Natural killer cell treated with Interleukin-12 subunit alpha and Interleukin-12 subunit beta and Interleukin-15 and Interleukin-18, amount 100 ng/mL, for 72 hours (primary cell): Measurements from ENCODE around the gene SUCO. TPM values are rescaled to one million over a fixed set of nuclear protein-coding genes. Genes with fewer than 3 reads are reported as not detected.
"Not testable (repeated sequence)": the region's sequence is repeated elsewhere in the genome, so short reads cannot be mapped to it uniquely, and the experiment has no call there.

Experiments
- ATAC-seq, 2 donors: fragments of 150-1000 bp; cut with Tn5 transposase in 1 of 2; sonication (Bioruptor Pico), chemical (Tn5 transposase) in 1 of 2; 2 replicates each; pipeline ENCODE4 v1.10.0; 2021
- DNase-seq: peaks from one replicate; pipeline ENCODE4 v3.0.0; 2022; ENCODE audit warnings: low spot score
- H3K27ac Mint-ChIP-seq, 2 donors: 1 replicate in 1 of 2; 2 replicates in 1 of 2; pipeline ENCODE4 v1.8.0; 2022; ENCODE audit warnings: mixed read lengths in 2 of 2, mild to moderate bottlenecking in 1 of 2, moderate library complexity in 1 of 2
- H3K27me3 Mint-ChIP-seq, 2 donors: 1 replicate in 1 of 2; 2 replicates in 1 of 2; pipeline ENCODE4 v1.8.0; 2022; ENCODE audit warnings: mixed read lengths in 2 of 2
- H3K36me3 Mint-ChIP-seq: one replicate; pipeline ENCODE4 v1.8.0; 2022; ENCODE audit warnings: mixed read lengths
- H3K4me1 Mint-ChIP-seq, 2 donors: 1 replicate in 1 of 2; 2 replicates in 1 of 2; pipeline ENCODE4 v1.8.0; 2022; ENCODE audit warnings: low read depth in 2 of 2, mixed read lengths in 2 of 2, mild to moderate bottlenecking in 1 of 2
- H3K4me3 Mint-ChIP-seq: one replicate; pipeline ENCODE4 v1.8.0; 2022; ENCODE audit warnings: mixed read lengths
- H3K9me3 Mint-ChIP-seq: 2 replicates; pipeline ENCODE4 v1.8.0; 2022; ENCODE audit warnings: mixed read lengths
- total RNA-seq, 2 donors: library from RNA; stranded (reverse); gene quantifications; one replicate each; pipeline ENCODE4 v1.2.3, GENCODE V29; 2022

Gene SUCO
- total RNA-seq, 2 donors from 2014 or later, result 59.7 to 66.9 TPM

DNA sequence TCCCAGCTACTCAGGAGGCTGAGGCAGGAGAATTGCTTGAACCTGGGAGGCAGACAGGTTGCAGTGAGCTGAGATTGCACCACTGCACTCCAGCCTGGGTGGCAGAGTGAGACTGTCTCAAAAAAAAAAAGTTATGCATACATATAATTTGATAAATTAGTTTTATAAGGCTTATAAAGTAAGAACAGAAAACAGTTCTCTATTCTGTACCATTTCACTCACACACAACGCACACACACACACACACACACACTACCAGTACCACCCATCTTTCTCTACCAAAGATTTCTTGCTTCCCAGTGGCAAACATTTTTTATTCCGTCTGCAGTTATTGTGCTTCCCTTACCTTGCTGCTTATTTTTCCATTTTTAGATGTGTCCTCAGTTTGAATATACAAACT lies 79.5 kb downstream of the SUCO start:
- DNase-seq (no peak), ATAC-seq (no peak)
- H3K36me3 Mint-ChIP-seq, result peaks cover 41% of the 10 kb centered on the region
- H3K9me3 Mint-ChIP-seq, result peaks cover 17% of the 10 kb centered on the region
- H3K27me3 Mint-ChIP-seq, result no peaks in the 10 kb centered on the region
- H3K4me3 Mint-ChIP-seq, result no peak overlapping the region
- H3K27ac Mint-ChIP-seq, result no peak overlapping the region
- peaks cover 15 to 16% of the 10 kb centered on the region in 2 donors for H3K4me1 Mint-ChIP-seq

DNA sequence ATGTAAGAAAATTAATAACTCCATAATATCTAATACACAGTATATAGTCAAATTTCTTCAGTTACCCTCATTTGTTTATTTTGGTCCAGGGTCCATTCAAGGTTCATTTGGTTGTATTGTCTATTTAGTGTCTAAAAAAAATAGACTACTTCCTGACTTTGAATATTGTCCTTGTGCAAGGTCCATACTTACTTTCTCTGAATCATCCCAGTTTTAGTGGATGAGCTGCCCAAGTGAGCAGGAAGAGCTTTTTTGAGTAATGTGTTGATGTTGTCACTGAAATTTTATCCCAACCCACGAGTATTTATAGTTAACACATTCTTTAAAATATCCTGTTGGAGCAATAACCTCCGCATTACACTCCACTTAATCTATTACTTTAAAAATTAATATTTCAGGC lies 80.3 kb downstream of the SUCO start:
- peaks cover 15 to 16% of the 10 kb centered on the region in 2 donors for H3K4me1 Mint-ChIP-seq
- no peak overlapping the region for H3K4me3 Mint-ChIP-seq
- no peaks in the 10 kb centered on the region for H3K27me3 Mint-ChIP-seq
- no peak overlapping the region for H3K27ac Mint-ChIP-seq
- no peak for ATAC-seq
- no peak for DNase-seq
- H3K36me3 Mint-ChIP-seq, result peaks cover 43% of the 10 kb centered on the region
- H3K9me3 Mint-ChIP-seq, result peaks cover 20% of the 10 kb centered on the region

DNA sequence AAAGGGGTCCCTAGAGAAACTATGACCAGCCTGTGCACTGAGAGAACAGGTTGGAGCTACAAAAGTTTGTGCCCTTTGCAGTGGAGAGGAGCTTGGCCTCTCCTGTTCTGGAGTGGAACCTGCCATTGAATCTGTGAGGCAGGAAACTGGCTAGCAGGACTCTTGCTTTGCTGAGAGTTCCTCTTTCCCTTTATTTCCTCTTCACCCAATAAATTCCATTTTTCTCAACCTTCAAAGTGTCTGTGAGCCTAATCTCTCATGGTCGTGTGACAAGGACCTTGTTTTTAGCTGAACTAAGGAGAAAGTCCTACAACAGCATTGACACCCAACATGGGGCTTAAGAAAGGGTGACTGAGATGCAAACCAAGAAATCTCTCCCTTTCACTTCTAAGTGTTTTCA lies 83.2 kb downstream of the SUCO start:
- H3K36me3 Mint-ChIP-seq, result peaks cover 43% of the 10 kb centered on the region
- H3K9me3 Mint-ChIP-seq, result peaks cover 25% of the 10 kb centered on the region

DNA sequence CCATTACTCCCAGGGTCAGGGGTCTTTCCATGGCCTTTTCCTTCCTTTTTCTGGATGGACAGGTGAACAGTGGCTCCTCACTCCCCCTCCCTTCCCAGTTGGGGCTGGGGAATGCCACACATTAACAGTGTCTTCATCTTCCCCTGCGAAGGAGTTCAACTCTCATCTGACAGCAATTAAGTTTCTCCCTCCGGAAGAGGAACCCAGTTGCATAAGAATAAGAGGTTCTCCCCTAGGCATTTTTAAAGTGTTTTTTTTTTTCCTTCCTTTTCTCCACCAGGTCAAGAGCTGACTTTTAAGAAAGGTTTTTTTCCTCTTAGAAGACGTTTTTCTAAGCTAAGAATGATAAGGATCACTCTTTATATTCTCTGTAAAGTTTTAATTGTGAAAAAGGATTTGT lies 83.7 kb downstream of the SUCO start:
- Mint-ChIP-seq H3K4me1 (peaks cover 7% of the 10 kb centered on the region in 2 donors), H3K36me3 (peaks cover 43% of the 10 kb centered on the region), H3K27me3 (no peaks in the 10 kb centered on the region), H3K9me3 (peaks cover 28% of the 10 kb centered on the region), H3K27ac (no peak overlapping the region), H3K4me3 (no peak overlapping the region)
- DNase-seq (no peak), ATAC-seq (no peak)

More for the DNA sequence above, 83.2 kb downstream of the SUCO start:
- H3K4me1 Mint-ChIP-seq, result peaks cover 7 to 10% of the 10 kb centered on the region in 2 donors
- ATAC-seq (no peak), DNase-seq (no peak)
- no peak overlapping the region for H3K27ac Mint-ChIP-seq
- H3K4me3 Mint-ChIP-seq, result no peak overlapping the region
- H3K27me3 Mint-ChIP-seq, result no peaks in the 10 kb centered on the region

DNA sequence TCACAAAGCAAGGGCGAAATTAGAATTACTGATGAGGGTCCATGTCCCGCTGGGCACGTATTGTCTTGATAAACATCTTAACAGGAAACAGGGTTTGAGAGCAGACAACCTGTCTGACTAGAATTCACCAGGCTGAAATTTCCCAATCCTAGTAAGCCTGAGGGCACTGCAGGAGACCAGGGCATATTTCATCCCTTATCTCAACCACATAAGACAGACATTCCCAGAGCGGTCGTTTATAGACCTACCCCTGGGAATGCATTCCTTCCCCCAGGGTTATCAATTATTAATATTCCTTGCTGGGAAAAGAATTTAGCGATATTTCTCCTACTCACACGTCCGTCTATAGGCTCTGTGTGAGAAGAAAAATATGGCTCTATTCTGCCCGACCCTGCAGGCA lies 87.7 kb downstream of the SUCO start:
- Mint-ChIP-seq H3K36me3 (peaks cover 48% of the 10 kb centered on the region), H3K9me3 (peaks cover 27% of the 10 kb centered on the region), H3K4me1 (peaks cover 7 to 11% of the 10 kb centered on the region in 2 donors)
- H3K27me3 Mint-ChIP-seq, H3K4me3 Mint-ChIP-seq, ATAC-seq, H3K27ac Mint-ChIP-seq, DNase-seq: not testable (repeated sequence)

DNA sequence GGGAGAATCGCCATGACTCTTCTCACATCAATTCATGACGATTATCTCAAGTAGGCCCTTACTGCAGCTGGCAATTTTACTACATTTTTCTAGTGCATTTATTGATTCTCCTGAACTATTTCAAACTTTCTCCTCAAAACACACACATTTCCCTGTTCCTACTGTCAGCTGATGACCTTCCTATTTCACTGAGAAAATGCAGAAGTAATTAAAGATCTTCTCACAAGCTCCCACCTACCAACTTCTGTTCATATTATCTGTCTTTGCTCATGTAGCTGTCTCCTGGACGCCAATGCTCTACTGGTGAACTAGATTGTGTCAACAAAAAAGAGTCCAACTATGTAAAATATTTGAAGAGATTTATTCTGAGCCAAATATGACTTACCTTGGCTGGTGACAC lies 89.6 kb downstream of the SUCO start:
- Mint-ChIP-seq H3K4me1 (peaks cover 9 to 11% of the 10 kb centered on the region in 2 donors), H3K27ac (no peak overlapping the region)

DNA sequence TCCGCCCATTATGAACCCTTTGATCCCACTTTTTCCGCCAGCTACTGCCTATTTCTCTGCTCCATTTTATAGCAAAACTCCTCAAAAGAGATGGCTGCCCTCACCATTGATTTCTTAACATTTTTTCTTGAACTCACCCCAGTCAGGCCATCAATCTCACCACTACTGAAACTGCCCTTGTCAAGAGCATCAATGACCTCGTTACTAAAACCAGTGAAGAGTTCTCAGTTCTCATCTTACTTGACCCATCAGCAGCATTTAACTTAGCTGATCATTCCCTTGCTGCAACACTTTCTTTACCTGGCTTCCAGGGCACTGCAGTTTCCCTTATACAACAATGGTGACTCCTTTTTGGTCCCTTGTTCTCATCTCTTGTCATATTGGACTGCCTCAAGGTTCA lies 90.8 kb downstream of the SUCO start:
- Mint-ChIP-seq H3K36me3 (peaks cover 29% of the 10 kb centered on the region), H3K4me1 (peaks cover 11 to 18% of the 10 kb centered on the region in 2 donors), H3K27ac (no peak overlapping the region), H3K4me3 (no peak overlapping the region), H3K27me3 (no peaks in the 10 kb centered on the region), H3K9me3 (peaks cover 9% of the 10 kb centered on the region)
- no peak for ATAC-seq
- DNase-seq, result no peak

More for the DNA sequence above, 89.6 kb downstream of the SUCO start:
- ATAC-seq, result no peak
- peaks cover 31% of the 10 kb centered on the region for H3K36me3 Mint-ChIP-seq
- H3K27me3 Mint-ChIP-seq, result no peaks in the 10 kb centered on the region
- H3K4me3 Mint-ChIP-seq, result no peak overlapping the region
- no peak for DNase-seq
- H3K9me3 Mint-ChIP-seq, result peaks cover 11% of the 10 kb centered on the region

DNA sequence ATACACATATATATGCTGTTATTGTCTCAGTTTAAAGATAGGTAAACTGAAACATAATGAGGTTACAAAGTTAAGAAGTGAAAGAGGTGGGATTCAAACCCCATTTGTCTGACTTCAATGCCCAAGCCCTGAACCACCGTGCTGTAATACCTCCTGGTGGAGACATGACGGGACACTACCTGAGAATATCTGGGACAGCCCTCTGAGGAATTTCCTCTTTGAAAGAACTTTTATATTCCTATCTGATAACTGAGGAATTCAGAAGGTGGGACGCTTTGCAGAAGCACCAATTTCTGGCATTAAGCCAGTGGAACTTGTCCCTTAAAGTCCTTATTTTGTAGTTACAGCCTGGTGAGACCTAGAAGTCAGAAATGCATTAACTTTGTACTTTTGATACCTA lies 93.9 kb downstream of the SUCO start:
- Mint-ChIP-seq H3K36me3 (peaks cover 11% of the 10 kb centered on the region), H3K9me3 (no peaks in the 10 kb centered on the region), H3K27ac (no peak overlapping the region), H3K4me3 (no peak overlapping the region), H3K4me1 (peaks cover 25 to 35% of the 10 kb centered on the region in 2 donors), H3K27me3 (no peaks in the 10 kb centered on the region)
- ATAC-seq (no peak), DNase-seq (no peak)

DNA sequence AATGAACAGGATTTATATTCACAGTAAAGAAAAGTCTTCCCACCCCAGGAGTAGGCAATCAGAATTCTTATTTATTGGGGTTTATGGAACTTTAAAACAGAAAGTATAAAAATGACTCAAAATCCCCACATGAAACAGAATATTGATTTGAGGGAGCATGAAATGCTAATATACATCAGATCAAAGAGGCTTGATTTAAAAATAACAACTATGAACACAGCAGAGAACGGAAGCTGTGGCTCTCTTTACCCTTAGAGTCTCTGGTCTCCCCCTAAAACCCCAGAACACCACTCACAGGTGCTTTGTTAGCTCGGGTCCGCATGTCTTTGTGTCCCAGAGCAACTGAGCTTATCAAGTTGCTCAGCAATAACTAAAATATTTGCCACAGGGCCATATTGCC lies 94.8 kb downstream of the SUCO start:
- H3K27ac Mint-ChIP-seq, result peak overlapping the region in 1 of 2 donors; percentile 47
- ATAC-seq, result no peak
- DNase-seq, result no peak
- H3K4me1 Mint-ChIP-seq, result peaks cover 30 to 35% of the 10 kb centered on the region in 2 donors
- no peaks in the 10 kb centered on the region for H3K27me3 Mint-ChIP-seq
- peak overlapping the region; percentile 35 for H3K4me3 Mint-ChIP-seq
- peaks cover 2% of the 10 kb centered on the region for H3K36me3 Mint-ChIP-seq
- H3K9me3 Mint-ChIP-seq, result no peaks in the 10 kb centered on the region

DNA sequence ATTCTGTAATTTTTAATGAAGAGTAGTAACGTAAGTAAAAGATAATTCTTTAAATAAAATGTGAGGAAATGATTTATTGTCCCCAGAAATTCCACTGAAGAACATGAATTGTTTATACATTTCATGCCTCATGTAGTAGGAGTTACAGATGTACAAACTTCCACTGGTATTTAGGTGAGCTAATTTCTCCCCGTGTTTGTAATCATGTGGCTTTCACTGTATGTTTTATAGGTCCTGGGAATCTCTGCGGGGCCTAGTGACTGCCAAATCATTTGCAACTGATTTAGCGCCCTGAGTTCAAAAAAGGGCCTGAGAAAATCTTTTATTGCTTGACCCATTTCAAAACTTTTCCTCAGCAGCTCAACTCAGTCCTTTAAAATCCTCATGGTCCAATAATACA lies 95.5 kb downstream of the SUCO start:
- H3K9me3 Mint-ChIP-seq, result no peaks in the 10 kb centered on the region
- no peaks in the 10 kb centered on the region for H3K36me3 Mint-ChIP-seq
- peak overlapping the region in 1 of 2 donors; percentile 47 for H3K27ac Mint-ChIP-seq
- ATAC-seq, result no peak
- H3K27me3 Mint-ChIP-seq, result no peaks in the 10 kb centered on the region
- H3K4me3 Mint-ChIP-seq, result peak overlapping the region; percentile 35
- peaks cover 30 to 35% of the 10 kb centered on the region in 2 donors for H3K4me1 Mint-ChIP-seq
- no peak for DNase-seq

DNA sequence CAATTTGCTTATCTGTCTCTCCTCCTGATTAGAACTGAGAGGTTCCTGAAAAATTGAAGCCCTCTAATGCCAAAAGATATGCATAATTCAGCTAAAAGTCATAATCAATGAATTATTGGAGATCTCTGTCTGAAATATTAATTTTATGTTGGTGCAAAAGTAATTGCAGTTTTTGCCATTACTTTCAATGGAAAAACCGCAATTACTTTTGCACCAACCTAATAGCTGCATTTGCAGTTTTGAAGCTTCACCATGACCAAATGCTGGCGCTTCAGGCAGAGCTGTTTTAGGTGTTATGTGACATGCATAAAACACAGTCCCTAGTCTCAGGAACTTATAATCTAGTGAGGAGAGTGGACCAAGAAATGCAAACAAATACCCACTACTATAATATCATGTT lies 96.2 kb downstream of the SUCO start:
- no peak for ATAC-seq
- H3K27me3 Mint-ChIP-seq, result no peaks in the 10 kb centered on the region
- no peaks in the 10 kb centered on the region for H3K36me3 Mint-ChIP-seq
- H3K9me3 Mint-ChIP-seq, result no peaks in the 10 kb centered on the region
- H3K4me1 Mint-ChIP-seq, result peaks cover 26 to 35% of the 10 kb centered on the region in 2 donors
- no peak for DNase-seq
- H3K4me3 Mint-ChIP-seq, result peak overlapping the region; percentile 77
- peak overlapping the region; percentile 76 to 87 for H3K27ac Mint-ChIP-seq

DNA sequence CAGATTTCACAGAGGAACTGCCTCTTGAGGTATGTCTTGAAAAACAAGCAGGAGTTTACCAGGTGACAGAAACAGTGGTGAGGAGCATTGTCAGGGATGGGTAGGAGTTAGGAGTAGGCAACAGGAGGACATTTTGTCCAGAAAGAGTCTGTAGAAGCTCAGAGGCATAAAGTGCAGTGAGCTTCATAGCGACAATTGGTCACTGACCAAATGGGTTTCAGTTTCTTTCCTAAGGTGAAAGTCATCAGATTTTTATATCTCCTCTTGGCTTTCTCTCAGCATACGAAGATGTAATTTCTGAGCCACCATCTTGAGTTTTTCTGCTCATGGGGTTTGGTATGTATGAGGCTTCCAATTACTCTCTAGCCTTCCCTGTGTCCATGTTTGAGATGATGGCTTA lies 96.7 kb downstream of the SUCO start:
- DNase-seq, result no peak
- H3K36me3 Mint-ChIP-seq, result no peaks in the 10 kb centered on the region
- peak overlapping the region; percentile 76 to 87 for H3K27ac Mint-ChIP-seq
- no peaks in the 10 kb centered on the region for H3K9me3 Mint-ChIP-seq
- no peaks in the 10 kb centered on the region for H3K27me3 Mint-ChIP-seq
- H3K4me3 Mint-ChIP-seq, result peak overlapping the region; percentile 77
- ATAC-seq, result peak; percentile 63 to 67
- H3K4me1 Mint-ChIP-seq, result peaks cover 26 to 35% of the 10 kb centered on the region in 2 donors

DNA sequence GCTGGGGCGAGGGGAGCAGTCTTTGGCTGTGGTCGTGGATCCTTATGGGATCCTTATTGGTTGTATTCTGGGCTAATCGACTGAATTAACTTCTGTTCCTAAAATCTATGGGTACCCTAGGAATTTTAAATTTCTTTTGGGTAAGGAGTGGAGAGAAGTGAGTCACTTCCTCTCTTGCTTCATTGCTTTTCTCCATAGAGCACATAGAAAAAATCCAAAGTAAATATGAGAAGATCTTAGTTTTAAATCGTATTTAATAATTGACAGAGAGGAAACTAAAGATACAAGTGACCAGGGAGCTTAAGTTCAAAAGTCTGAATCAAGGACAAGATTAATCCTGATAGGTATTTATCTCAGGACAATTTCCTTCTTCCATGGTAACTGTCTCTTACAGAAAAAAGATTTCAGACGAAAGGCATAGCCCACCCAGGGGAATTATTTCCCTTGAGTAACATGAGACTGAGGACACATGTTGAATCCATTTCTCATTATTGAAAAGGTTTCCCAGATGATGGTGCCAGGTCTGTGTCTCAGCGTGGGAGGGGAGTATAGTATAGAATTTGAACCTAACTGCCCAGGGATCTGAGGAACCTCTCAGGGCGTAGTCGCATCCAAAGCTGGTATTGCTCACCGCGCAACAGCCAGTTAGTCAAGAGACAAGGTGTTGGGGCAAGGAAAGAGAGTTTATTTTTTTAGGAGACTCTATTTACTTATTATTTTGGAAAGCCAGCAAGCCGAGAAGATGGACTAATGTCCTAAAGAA lies 97.3 kb downstream of the SUCO start:
- DNase-seq, result no peak
- H3K4me1 Mint-ChIP-seq, result peaks cover 26 to 35% of the 10 kb centered on the region in 2 donors
- ATAC-seq, result no peak
- H3K27ac Mint-ChIP-seq, result peak overlapping the region; percentile 76 to 87
- no peaks in the 10 kb centered on the region for H3K36me3 Mint-ChIP-seq
- no peaks in the 10 kb centered on the region for H3K27me3 Mint-ChIP-seq
- peak overlapping the region; percentile 77 for H3K4me3 Mint-ChIP-seq
- no peaks in the 10 kb centered on the region for H3K9me3 Mint-ChIP-seq

DNA sequence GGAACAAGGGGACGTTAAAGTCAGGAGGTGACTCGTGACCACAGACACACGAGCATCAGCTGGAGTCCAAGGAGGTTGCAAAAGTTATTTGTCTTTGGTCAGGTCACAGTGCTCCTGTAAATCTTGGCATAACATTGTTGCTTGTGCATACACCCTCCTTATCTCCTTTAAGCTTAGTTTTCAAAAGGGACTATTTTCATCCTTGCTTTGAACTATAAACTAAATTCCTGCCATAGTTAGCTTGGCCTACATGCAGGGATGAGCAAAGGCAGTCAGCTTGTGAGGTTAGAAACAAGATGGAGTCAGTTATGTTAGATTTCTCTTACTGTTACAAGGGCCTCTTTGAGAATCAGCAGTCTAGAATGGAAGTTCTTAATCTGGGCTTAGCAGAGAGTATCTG lies 97.9 kb downstream of the SUCO start:
- Mint-ChIP-seq H3K27ac (peak overlapping the region; percentile 76 to 87), H3K9me3 (no peaks in the 10 kb centered on the region), H3K4me3 (no peak overlapping the region), H3K27me3 (no peaks in the 10 kb centered on the region), H3K4me1 (peaks cover 26 to 35% of the 10 kb centered on the region in 2 donors), H3K36me3 (no peaks in the 10 kb centered on the region)
- ATAC-seq (no peak), DNase-seq (no peak)
